SK-N-SH (cell line): ENCODE data around the gene C8G. TPM values are rescaled to one million over a fixed set of nuclear protein-coding genes. Genes with fewer than 3 reads are reported as not detected.

Experiments used
- CTCF ChIA-PET: fragments of 300-600, 350-600 bp; formaldehyde crosslinking; extraction: SDS; loops from one replicate; lab custom pipeline; 2021; lab: Yijun Ruan, JAX
- POLR2A ChIA-PET: fragments of 350-600 bp; sonication (Branson Sonifier 250); formaldehyde crosslinking; extraction: SDS; loops from one replicate; lab custom pipeline; 2020; ENCODE audit warnings: antibody characterized with exemption, inconsistent platforms; lab: Yijun Ruan, JAX
- DNase-seq: peaks from one replicate; pipeline ENCODE4 v3.0.0; 2012
- H2AFZ ChIP-seq: fragments of 200-600 bp; sonication (generic); 2 replicates; pipeline ENCODE4 v1.8.1; 2016; ENCODE audit warnings: antibody characterized with exemption, mild to moderate bottlenecking, low read depth
- H3F3A ChIP-seq: fragments of 200-600 bp; sonication (generic); replicated peaks from 2 replicates; pipeline ENCODE3; 2016; ENCODE audit warnings: antibody characterized with exemption, mild to moderate bottlenecking; ENCODE audit not compliant: insufficient read depth
- H3K27ac ChIP-seq, 2 experiments: fragments of 200-500 bp in 1 of 2; fragments of 200-600 bp in 1 of 2; sonication (Bioruptor generic) in 1 of 2; sonication (generic), shearing (Covaris generic) in 1 of 2; 2 replicates each; pipeline versions ENCODE4 v1.5.1 to v1.6.1; 2014 to 2016; ENCODE audit warnings: low read depth in 2 of 2, inconsistent platforms in 1 of 2, low read length in 1 of 2, mild to moderate bottlenecking in 1 of 2, mixed read lengths in 1 of 2
- H3K27me3 ChIP-seq: fragments of 200-600 bp; sonication (generic), shearing (Covaris generic); 2 replicates; pipeline ENCODE4 v1.6.1; 2016; ENCODE audit warnings: mixed run types; ENCODE audit not compliant: insufficient read depth
- H3K36me3 ChIP-seq, 2 experiments: fragments of 200-500 bp in 1 of 2; fragments of 200-600 bp in 1 of 2; sonication (Bioruptor generic) in 1 of 2; sonication (generic) in 1 of 2; replicated peaks in 1 of 2; 2 replicates each; pipeline versions ENCODE3 to v1.5.1; 2014 to 2016; ENCODE audit warnings: low read length in 1 of 2, mild to moderate bottlenecking in 1 of 2; ENCODE audit not compliant: insufficient read depth in 2 of 2, control insufficient read depth in 1 of 2
- H3K4me1 ChIP-seq, 2 experiments: fragments of 200-500 bp in 1 of 2; fragments of 200-600 bp in 1 of 2; sonication (Bioruptor generic) in 1 of 2; sonication (generic), shearing (Covaris generic) in 1 of 2; 2 replicates each; pipeline versions ENCODE4 v1.5.1 to v1.6.1; 2014 to 2016; ENCODE audit warnings: low read depth in 1 of 2, low read length in 1 of 2, mixed run types in 1 of 2; ENCODE audit not compliant: insufficient read depth in 2 of 2, control insufficient read depth in 1 of 2
- H3K4me2 ChIP-seq: fragments of 200-600 bp; sonication (generic), shearing (Covaris generic); 2 replicates; pipeline ENCODE4 v1.6.1; 2017; ENCODE audit warnings: mixed run types
- H3K4me3 ChIP-seq, 2 experiments: fragments of 200-500 bp in 1 of 2; fragments of 200-600 bp in 1 of 2; sonication (Bioruptor generic) in 1 of 2; sonication (generic), shearing (Covaris generic) in 1 of 2; 2 replicates each; pipeline versions ENCODE4 v1.5.1 to v1.8.1; 2014 to 2016; ENCODE audit warnings: low read depth in 2 of 2, inconsistent platforms in 1 of 2, low read length in 1 of 2, mild to moderate bottlenecking in 1 of 2, mixed read lengths in 1 of 2, moderate library complexity in 1 of 2
- H3K79me2 ChIP-seq: fragments of 200-600 bp; sonication (generic); 2 replicates; pipeline ENCODE4 v1.8.1; 2017; ENCODE audit warnings: mild to moderate bottlenecking; ENCODE audit not compliant: insufficient read depth
- H3K9ac ChIP-seq: fragments of 200-600 bp; sonication (generic); 2 replicates; pipeline ENCODE4 v1.6.1; 2017; ENCODE audit warnings: mixed run types
- H3K9me2 ChIP-seq: fragments of 200-600 bp; sonication (generic); 2 replicates; pipeline ENCODE4 v1.6.1; 2017; ENCODE audit warnings: mixed run types
- H3K9me3 ChIP-seq: fragments of 200-600 bp; sonication (generic); 2 replicates; pipeline ENCODE4 v1.6.1; 2017; ENCODE audit warnings: mixed run types, mild to moderate bottlenecking, moderate library complexity
- H4K20me1 ChIP-seq: fragments of 200-600 bp; sonication (generic); 2 replicates; pipeline ENCODE4 v1.6.1; 2017; ENCODE audit warnings: mild to moderate bottlenecking, mixed run types; ENCODE audit not compliant: insufficient read depth
- CTCF ChIP-seq: fragments of 200-600 bp; sonication (generic); IDR thresholded peaks from 2 replicates; pipeline ENCODE4 v1.6.1; 2017; ENCODE audit warnings: antibody characterized with exemption, mild to moderate bottlenecking, moderate library complexity
- EP300 ChIP-seq, 2 experiments: IDR thresholded peaks; 2 replicates each; pipeline versions ENCODE4 v1.4.0 to v1.6.1; 2012; ENCODE audit warnings: borderline replicate concordance in 1 of 2, low read depth in 1 of 2, low read length in 1 of 2
- EZH2phosphoT487 ChIP-seq: fragments of 200-600 bp; sonication (generic); IDR thresholded peaks from 2 replicates; pipeline ENCODE4 v1.6.1; 2017; ENCODE audit warnings: low read depth, mixed run types, mild to moderate bottlenecking, antibody characterized with exemption, moderate library complexity, borderline replicate concordance
- FOXJ3 ChIP-seq: sonication (generic); formaldehyde crosslinking; IDR thresholded peaks from 2 replicates; pipeline ENCODE4 v1.5.1; 2020; ENCODE audit warnings: mild to moderate bottlenecking, missing genetic modification reagents
- FOXM1 ChIP-seq: IDR thresholded peaks from 2 replicates; pipeline ENCODE4 v1.4.0; 2012; ENCODE audit warnings: low read depth, mild to moderate bottlenecking
- GATA2 ChIP-seq: sonication (generic); formaldehyde crosslinking; IDR thresholded peaks from 2 replicates; pipeline ENCODE4 v1.5.0; 2020; ENCODE audit warnings: mild to moderate bottlenecking, missing genetic modification reagents
- MAX ChIP-seq: IDR thresholded peaks from 2 replicates; pipeline ENCODE4 v1.4.0; 2012; ENCODE audit warnings: low read depth
- MEF2A ChIP-seq: IDR thresholded peaks from 2 replicates; pipeline ENCODE4 v1.4.0; 2012; ENCODE audit warnings: low read depth, borderline replicate concordance
- MXI1 ChIP-seq: IDR thresholded peaks from 2 replicates; pipeline ENCODE4 v1.6.1; 2012; ENCODE audit warnings: mild to moderate bottlenecking, low read depth, low read length, improper control_type of control experiment
- NFIC ChIP-seq: IDR thresholded peaks from 2 replicates; pipeline ENCODE4 v1.4.0; 2012; ENCODE audit warnings: borderline replicate concordance
- PBX3 ChIP-seq: IDR thresholded peaks from 2 replicates; pipeline ENCODE4; 2012
- RAD21 ChIP-seq: IDR thresholded peaks from 2 replicates; pipeline ENCODE4 v1.6.1; 2012; ENCODE audit warnings: mild to moderate bottlenecking, low read length
- RFX5 ChIP-seq: IDR thresholded peaks from 2 replicates; pipeline ENCODE4 v1.6.1; 2012; ENCODE audit warnings: mild to moderate bottlenecking, improper control_type of control experiment, low read length
- USF1 ChIP-seq: IDR thresholded peaks from 2 replicates; pipeline ENCODE4 v1.4.0; 2012; ENCODE audit warnings: low read depth, borderline replicate concordance
- YY1 ChIP-seq: IDR thresholded peaks from 2 replicates; pipeline ENCODE4 v1.4.0; 2012; ENCODE audit warnings: low read depth, mild to moderate bottlenecking
- WGBS: methylation state at CpG from one replicate; pipeline ENCODE4 v1.1.6; 2017; ENCODE audit warnings: low lambda C conversion rate; 5-methylcytosine and 5-hydroxymethylcytosine counted together
- polyA plus RNA-seq, 3 experiments: library from polyadenylated mRNA; depleted of rRNA; stranded (reverse); fragments of >200 nt; gene quantifications; 2 replicates each; pipeline ENCODE4 v1.2.3, GENCODE V29; 2012

C8G gene
- polyA plus RNA-seq, 1 of the 3 experiments (the other 2 are of a cell fraction), result 0.28 TPM

GRCh38 chr9:136901516-136902258, 43.4 kb upstream of the C8G start (continued):
- TF ChIP-seq GATA2 (CRISPR knock-in tag), result no peak
- no peak for TF ChIP-seq PBX3
- no peak for TF ChIP-seq RFX5
- no peak for TF ChIP-seq EZH2phosphoT487
- no peak for TF ChIP-seq CTCF
- TF ChIP-seq YY1, result no peak
- TF ChIP-seq NFIC, result no peak
- no peak for TF ChIP-seq EP300 (IDR thresholded peaks at IDR 0.05; ENCODE audit: borderline replicate concordance in 1 of 2, low read depth in 1 of 2, low read length in 1 of 2)
- no peak for TF ChIP-seq MAX
- TF ChIP-seq MXI1, result no peak
- no peak for TF ChIP-seq MEF2A
- no peak for TF ChIP-seq FOXM1
- TF ChIP-seq, all 33 proteins: peak for 0

GRCh38 chr9:136902259-136902821, 42.7 kb upstream of the C8G start:
- H2AFZ ChIP-seq, result no peak overlapping the region
- POLR2A ChIA-PET, result no interaction called here
- H3K36me3 ChIP-seq, result peaks cover 16 to 18% of the 10 kb centered on the region in 2 experiments
- H3F3A ChIP-seq, result peaks cover 29% of the 10 kb centered on the region
- H3K79me2 ChIP-seq, result peaks cover 9% of the 10 kb centered on the region; the same call in 1 of the 2 replicates
- WGBS, result 26% methylated on average over 9 of the region's 15 CpGs
- peak overlapping the region; percentile 45; the same call in 1 of the 2 replicates for H3K4me2 ChIP-seq
- no peaks in the 10 kb centered on the region for H3K27me3 ChIP-seq
- TF ChIP-seq USF1 (peak; percentile 56; the same call in 1 of the 2 replicates), RAD21 (no peak), MAX (peak; percentile 85), NFIC (peak; percentile 51), PBX3 (0 out of 2 replicates have a peak, but pooled peaks have one; percentile 7), EP300 (IDR thresholded peaks at IDR 0.05; ENCODE audit: borderline replicate concordance in 1 of 2, low read depth in 1 of 2, low read length in 1 of 2) (peak in 1 of 2 experiments; percentile 31; a peak in 1 of 4 replicates), FOXJ3 (CRISPR knock-in tag) (no peak)
- CTCF ChIA-PET, result interaction anchor here (1.1 to 1.3 kb wide), 2 partner anchors 60 to 147 kb away, joined by 3 read pairs; partner anchors contain the start of gene AJM1
- H4K20me1 ChIP-seq, result no peaks in the 10 kb centered on the region
- no peak for DNase-seq
- H3K9me2 ChIP-seq, result no peaks in the 10 kb centered on the region
- H3K4me1 ChIP-seq, result peaks cover 6 to 19% of the 10 kb centered on the region in 2 experiments; a peak in 3 of 4 replicates
- H3K4me3 ChIP-seq, result no peak overlapping the region
- no peaks in the 10 kb centered on the region for H3K9me3 ChIP-seq
- peak overlapping the region; percentile 41 to 75 for H3K27ac ChIP-seq
- peak overlapping the region; percentile 51 for H3K9ac ChIP-seq
